Upper lobe of right lung (tissue), 1 donor: ENCODE measurements around the gene SDK2. TPM values are rescaled to one million over a fixed set of nuclear protein-coding genes. Genes with fewer than 3 reads are reported as not detected.
"Not testable (repeated sequence)": the region's sequence is repeated elsewhere in the genome, so short reads cannot be mapped to it uniquely, and the experiment has no call there.

Experiments used
- ATAC-seq: fragments of 200-7000 bp; cut with Tn5 transposase; one replicate; pipeline ENCODE4 v1.9.1; 2020; ENCODE audit warnings: mild to moderate bottlenecking, moderate library complexity
- DNase-seq: peaks from one replicate; pipeline ENCODE4 v3.0.0-alpha.2; 2020
- H3K27ac ChIP-seq: fragments of 200-600 bp; one replicate; pipeline ENCODE4 v1.8.0; 2022
- H3K27me3 ChIP-seq: fragments of 200-600 bp; one replicate; pipeline ENCODE4 v1.8.0; 2022; ENCODE audit warnings: mild to moderate bottlenecking
- H3K36me3 ChIP-seq: fragments of 200-600 bp; one replicate; pipeline ENCODE4 v1.8.0; 2022
- H3K4me1 ChIP-seq: fragments of 200-600 bp; one replicate; pipeline ENCODE4 v1.8.0; 2022
- H3K4me3 ChIP-seq: fragments of 200-600 bp; one replicate; pipeline ENCODE4 v1.8.0; 2022; ENCODE audit warnings: mild to moderate bottlenecking
- H3K9me3 ChIP-seq: fragments of 200-600 bp; one replicate; pipeline ENCODE4 v1.8.0; 2022
- CTCF ChIP-seq: fragments of 200-600 bp; IDR thresholded peaks from one replicate; pipeline ENCODE4 v1.8.0; 2022; ENCODE audit warnings: antibody characterized with exemption
- intact Hi-C: fragments of 100-400 bp; cut with DNase I; formaldehyde crosslinking; loops from one replicate; pipeline ENCODE4 v1.11.0; 2022
- total RNA-seq: library from RNA; stranded (reverse); fragmentation: NEBNext Ultra II Directional; extraction: Animal tissue kit (Norgen Biotek cat#: 25700); gene quantifications from one replicate; pipeline ENCODE4 v1.2.1, GENCODE V29; 2021
- donor health status: DM: no; HTN: yes; CAD: no; lungs with severe emphysema.

SDK2 gene
- total RNA-seq, 1 donor from 2014 or later = 2.3 TPM

- Histone ChIP-seq H3K36me3 (no peaks in the 10 kb centered on the region), H3K4me1 (no peaks in the 10 kb centered on the region), H3K27me3 (no peaks in the 10 kb centered on the region), H3K4me3 (no peak overlapping the region), H3K9me3 (no peaks in the 10 kb centered on the region), H3K27ac (no peak overlapping the region)
- DNase-seq (peak; percentile 75), ATAC-seq (peak; percentile 50)
- intact Hi-C loops = no loop called here
- no peak for TF ChIP-seq CTCF
Measured at GRCh38 chr17:73474370-73474988, 169.8 kb downstream of the SDK2 start.

GRCh38 chr17:73472715-73473114, 171.5 kb downstream of the SDK2 start:
- H3K36me3 ChIP-seq, ATAC-seq, H3K27me3 ChIP-seq, H3K4me3 ChIP-seq, intact Hi-C loops, H3K9me3 ChIP-seq, DNase-seq, H3K4me1 ChIP-seq, H3K27ac ChIP-seq: not testable (repeated sequence)

- no peak for ATAC-seq
- no peaks in the 10 kb centered on the region for H3K27me3 ChIP-seq
- TF ChIP-seq CTCF = no peak
- H3K9me3 ChIP-seq = no peaks in the 10 kb centered on the region
- H3K27ac ChIP-seq = no peak overlapping the region
- no peak overlapping the region for H3K4me3 ChIP-seq
- H3K36me3 ChIP-seq = no peaks in the 10 kb centered on the region
- no peaks in the 10 kb centered on the region for H3K4me1 ChIP-seq
- DNase-seq = no peak
- intact Hi-C loops = no loop called here
Measured at GRCh38 chr17:73471924-73472323, 172.3 kb downstream of the SDK2 start.

- no peak for ATAC-seq
- TF ChIP-seq CTCF = no peak
- no peaks in the 10 kb centered on the region for H3K36me3 ChIP-seq
Measured at GRCh38 chr17:73470316-73470826, 173.9 kb downstream of the SDK2 start.

GRCh38 chr17:73469311-73469710, 174.9 kb downstream of the SDK2 start:
- ATAC-seq = peak; percentile 14
- no peaks in the 10 kb centered on the region for H3K4me1 ChIP-seq
- no peaks in the 10 kb centered on the region for H3K9me3 ChIP-seq
- no peak for TF ChIP-seq CTCF
- H3K27me3 ChIP-seq = no peaks in the 10 kb centered on the region
- H3K36me3 ChIP-seq = no peaks in the 10 kb centered on the region
- H3K27ac ChIP-seq = no peak overlapping the region
- intact Hi-C loops = no loop called here
- H3K4me3 ChIP-seq = no peak overlapping the region
- DNase-seq = no peak

More at GRCh38 chr17:73470316-73470826, 173.9 kb downstream of the SDK2 start:
- Histone ChIP-seq H3K27me3 (no peaks in the 10 kb centered on the region), H3K27ac (no peak overlapping the region), H3K4me1 (no peaks in the 10 kb centered on the region), H3K4me3 (no peak overlapping the region), H3K9me3 (no peaks in the 10 kb centered on the region)
- intact Hi-C loops = no loop called here
- DNase-seq = no peak

- no peaks in the 10 kb centered on the region for H3K36me3 ChIP-seq
- H3K9me3 ChIP-seq = no peaks in the 10 kb centered on the region
- no peak for DNase-seq
Measured at GRCh38 chr17:73468221-73468620, 176.0 kb downstream of the SDK2 start.

More at GRCh38 chr17:73468221-73468620, 176.0 kb downstream of the SDK2 start:
- no peaks in the 10 kb centered on the region for H3K27me3 ChIP-seq
- TF ChIP-seq CTCF = no peak
- H3K27ac ChIP-seq = no peak overlapping the region
- H3K4me3 ChIP-seq = no peak overlapping the region
- intact Hi-C loops = no loop called here
- no peak for ATAC-seq
- H3K4me1 ChIP-seq = no peaks in the 10 kb centered on the region
